ENCODE results near the gene CAPN3. TPM values are rescaled to one million over a fixed set of nuclear protein-coding genes. Genes with fewer than 3 reads are reported as not detected.

The CAPN3 gene
- total and polyA plus RNA-seq, 12 donors: 3.3 to 72.9 (median 8.5) TPM

GRCh38 chr15:42319206-42319605, 40.1 kb upstream of the CAPN3 start:
- no peak for DNase-seq
- Histone ChIP-seq H3K36me3 (replicated peaks in 1 of 2) (no peaks in the 10 kb centered on the region), H3K4me1 (replicated peaks in 1 of 2) (no peaks in the 10 kb centered on the region), H3K4me3 (no peak overlapping the region), H3K27ac (no peak overlapping the region), H3K27me3 (no peaks in the 10 kb centered on the region), H3K9me3 (replicated peaks in 1 of 3) (no peaks in the 10 kb centered on the region)
- intact Hi-C loops (cut with DNase I): no loop called here
- no peak for TF ChIP-seq POLR2A (IDR thresholded peaks at IDR 0.05)
- TF ChIP-seq, protein P1, sequence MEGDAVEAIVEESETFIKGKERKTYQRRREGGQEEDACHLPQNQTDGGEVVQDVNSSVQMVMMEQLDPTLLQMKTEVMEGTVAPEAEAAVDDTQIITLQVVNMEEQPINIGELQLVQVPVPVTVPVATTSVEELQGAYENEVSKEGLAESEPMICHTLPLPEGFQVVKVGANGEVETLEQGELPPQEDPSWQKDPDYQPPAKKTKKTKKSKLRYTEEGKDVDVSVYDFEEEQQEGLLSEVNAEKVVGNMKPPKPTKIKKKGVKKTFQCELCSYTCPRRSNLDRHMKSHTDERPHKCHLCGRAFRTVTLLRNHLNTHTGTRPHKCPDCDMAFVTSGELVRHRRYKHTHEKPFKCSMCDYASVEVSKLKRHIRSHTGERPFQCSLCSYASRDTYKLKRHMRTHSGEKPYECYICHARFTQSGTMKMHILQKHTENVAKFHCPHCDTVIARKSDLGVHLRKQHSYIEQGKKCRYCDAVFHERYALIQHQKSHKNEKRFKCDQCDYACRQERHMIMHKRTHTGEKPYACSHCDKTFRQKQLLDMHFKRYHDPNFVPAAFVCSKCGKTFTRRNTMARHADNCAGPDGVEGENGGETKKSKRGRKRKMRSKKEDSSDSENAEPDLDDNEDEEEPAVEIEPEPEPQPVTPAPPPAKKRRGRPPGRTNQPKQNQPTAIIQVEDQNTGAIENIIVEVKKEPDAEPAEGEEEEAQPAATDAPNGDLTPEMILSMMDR (IDR thresholded peaks at IDR 0.05): no peak
- 94 to 100% (median 98%) methylated on average over 2 of the region's 2 CpGs for WGBS, 4 donors

DNA sequence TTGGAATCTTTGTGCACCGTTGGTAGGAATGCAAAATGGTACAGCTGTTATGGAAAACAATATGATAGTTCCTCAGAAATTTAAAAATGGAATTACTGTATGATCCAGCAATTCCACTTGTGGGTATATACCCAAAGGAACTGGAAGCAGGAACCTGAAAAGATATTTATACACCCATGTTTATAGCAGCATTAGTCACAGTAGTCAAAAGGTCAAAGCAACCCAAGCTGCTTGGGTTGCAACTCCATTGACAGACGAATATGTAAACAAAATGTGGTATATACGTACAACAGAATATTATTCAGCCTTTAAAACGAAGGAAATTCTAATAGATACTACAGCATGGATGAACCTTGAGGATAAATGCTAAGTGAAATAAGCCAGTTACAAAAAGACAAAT, 35.0 kb upstream of the CAPN3 start:
- Histone ChIP-seq H3K27ac (no peak overlapping the region), H3K36me3 (replicated peaks in 1 of 2) (peaks cover 0 to 3% of the 10 kb centered on the region in 2 donors), H3K27me3 (no peaks in the 10 kb centered on the region), H3K4me3 (no peak overlapping the region), H3K4me1 (replicated peaks in 1 of 2) (no peaks in the 10 kb centered on the region), H3K9me3 (replicated peaks in 1 of 3) (no peaks in the 10 kb centered on the region)
- TF ChIP-seq POLR2A (IDR thresholded peaks at IDR 0.05): no peak
- TF ChIP-seq, protein P1 (IDR thresholded peaks at IDR 0.05): no peak
- intact Hi-C loops (cut with DNase I): no loop called here
- DNase-seq: no peak
- 75 to 91% (median 83%) methylated on average over 4 of the region's 4 CpGs for WGBS, 4 donors

DNA sequence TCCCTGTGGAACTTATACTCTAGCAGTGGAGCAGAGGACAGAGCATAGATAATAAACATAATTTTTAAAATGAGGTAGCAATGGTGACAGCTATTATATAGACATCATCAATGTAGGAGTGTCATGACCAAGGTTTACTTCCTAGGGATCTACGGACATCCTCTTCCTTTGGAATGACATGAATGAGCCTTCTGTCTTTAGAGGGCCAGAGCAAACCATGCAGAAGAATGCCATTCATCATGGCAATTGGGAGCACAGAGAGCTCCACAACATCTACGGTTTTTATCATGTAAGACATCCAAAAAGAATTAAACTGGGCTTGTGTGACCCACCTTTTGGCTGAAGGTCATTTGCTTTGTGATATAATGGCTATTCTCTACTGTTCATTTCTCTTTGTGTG, 30.1 kb upstream of the CAPN3 start:
- Histone ChIP-seq H3K4me1 (replicated peaks in 1 of 2) (no peaks in the 10 kb centered on the region), H3K27me3 (no peaks in the 10 kb centered on the region), H3K27ac (no peak overlapping the region), H3K4me3 (no peak overlapping the region), H3K9me3 (replicated peaks in 1 of 3) (no peaks in the 10 kb centered on the region), H3K36me3 (replicated peaks in 1 of 2) (peaks cover 0 to 3% of the 10 kb centered on the region in 2 donors)
- DNase-seq: no peak
- TF ChIP-seq, protein P1 (IDR thresholded peaks at IDR 0.05): no peak
- TF ChIP-seq POLR2A (IDR thresholded peaks at IDR 0.05): no peak
- intact Hi-C loops (cut with DNase I): no loop called here
- WGBS, 4 donors: 59 to 92% (median 75%) methylated on average over 2 of the region's 2 CpGs

- no peak for DNase-seq
- H3K36me3 ChIP-seq (replicated peaks in 1 of 2): peaks cover 0 to 3% of the 10 kb centered on the region in 2 donors
- no peak overlapping the region for H3K27ac ChIP-seq
- H3K4me3 ChIP-seq: no peak overlapping the region
- H3K27me3 ChIP-seq: no peaks in the 10 kb centered on the region
- H3K9me3 ChIP-seq (replicated peaks in 1 of 3): peaks cover 0 to 5% (median 0%) of the 10 kb centered on the region in 3 donors
- 68 to 99% (median 78%) methylated on average over 2 of the region's 2 CpGs for WGBS, 4 donors
- intact Hi-C loops (cut with DNase I): no loop called here
- H3K4me1 ChIP-seq (replicated peaks in 1 of 2): no peaks in the 10 kb centered on the region
- TF ChIP-seq, protein P1 (IDR thresholded peaks at IDR 0.05): no peak
- no peak for TF ChIP-seq POLR2A (IDR thresholded peaks at IDR 0.05)
These were observed 29.3 kb upstream of the CAPN3 start for GRCh38 chr15:42329992-42330391.
